ENCODE results near the gene RNF115. TPM values are rescaled to one million over a fixed set of nuclear protein-coding genes. Genes with fewer than 3 reads are reported as not detected.

The RNF115 gene
- total and polyA plus RNA-seq, 7 donors = 3.2 to 81.6 (median 45.9) TPM

DNA sequence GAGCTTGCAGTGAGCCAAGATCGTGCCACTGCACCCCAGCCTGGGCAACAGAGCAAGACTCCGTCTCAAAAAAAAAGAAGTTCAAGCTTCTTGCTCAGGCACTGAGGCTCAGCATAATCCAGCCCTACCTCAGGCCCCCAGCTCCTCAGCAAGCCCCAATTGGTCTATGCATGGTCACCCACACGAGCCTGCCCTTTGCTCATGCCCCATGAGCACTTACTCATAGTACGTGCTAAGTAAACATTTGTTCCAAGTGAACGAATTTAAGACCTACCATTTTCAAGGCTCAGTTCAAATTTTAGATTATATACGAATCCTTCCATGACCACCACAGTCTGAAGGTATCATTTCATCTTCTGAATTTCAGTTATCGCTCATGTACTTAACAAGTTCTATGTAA lies 121.1 kb downstream of the RNF115 start:
- TF ChIP-seq, protein P1, sequence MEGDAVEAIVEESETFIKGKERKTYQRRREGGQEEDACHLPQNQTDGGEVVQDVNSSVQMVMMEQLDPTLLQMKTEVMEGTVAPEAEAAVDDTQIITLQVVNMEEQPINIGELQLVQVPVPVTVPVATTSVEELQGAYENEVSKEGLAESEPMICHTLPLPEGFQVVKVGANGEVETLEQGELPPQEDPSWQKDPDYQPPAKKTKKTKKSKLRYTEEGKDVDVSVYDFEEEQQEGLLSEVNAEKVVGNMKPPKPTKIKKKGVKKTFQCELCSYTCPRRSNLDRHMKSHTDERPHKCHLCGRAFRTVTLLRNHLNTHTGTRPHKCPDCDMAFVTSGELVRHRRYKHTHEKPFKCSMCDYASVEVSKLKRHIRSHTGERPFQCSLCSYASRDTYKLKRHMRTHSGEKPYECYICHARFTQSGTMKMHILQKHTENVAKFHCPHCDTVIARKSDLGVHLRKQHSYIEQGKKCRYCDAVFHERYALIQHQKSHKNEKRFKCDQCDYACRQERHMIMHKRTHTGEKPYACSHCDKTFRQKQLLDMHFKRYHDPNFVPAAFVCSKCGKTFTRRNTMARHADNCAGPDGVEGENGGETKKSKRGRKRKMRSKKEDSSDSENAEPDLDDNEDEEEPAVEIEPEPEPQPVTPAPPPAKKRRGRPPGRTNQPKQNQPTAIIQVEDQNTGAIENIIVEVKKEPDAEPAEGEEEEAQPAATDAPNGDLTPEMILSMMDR (IDR thresholded peaks at IDR 0.05) = no peak
- WGBS, 3 donors = 87 to 89% (median 89%) methylated on average over 7 of the region's 7 CpGs
- Histone ChIP-seq H3K4me3 (no peak overlapping the region), H3K36me3 (ENCODE audit: insufficient read depth in 1 of 2, low read depth in 1 of 2) (no peaks in the 10 kb centered on the region), H3K9me3 (no peaks in the 10 kb centered on the region), H3K27me3 (ENCODE audit: insufficient read depth in 3 of 3, low read length in 2 of 3) (no peaks in the 10 kb centered on the region), H3K27ac (no peak overlapping the region), H3K4me1 (no peaks in the 10 kb centered on the region)
- no peak for ATAC-seq
- intact Hi-C loops (cut with DNase I) = no loop called here
- DNase-seq = no peak

DNA sequence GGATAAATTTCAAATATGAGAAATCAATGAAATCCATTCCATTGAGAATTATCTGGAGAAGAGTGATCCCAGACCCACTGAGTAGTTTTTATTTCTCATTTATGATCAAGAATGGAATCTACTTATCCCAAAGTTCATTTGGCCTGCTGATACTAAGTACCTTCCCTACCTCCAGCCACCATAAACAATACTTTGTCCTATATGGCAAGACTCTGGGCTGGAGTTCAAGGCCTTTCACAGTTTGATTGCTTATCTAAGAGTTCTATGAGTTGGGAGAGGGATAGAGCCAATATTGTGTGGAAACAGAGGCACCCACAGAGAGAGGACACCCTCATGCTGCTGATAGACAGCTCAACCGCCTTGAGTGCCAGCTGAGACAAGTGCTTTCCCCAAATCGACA lies 121.8 kb downstream of the RNF115 start:
- peaks cover 0 to 1% (median 0%) of the 10 kb centered on the region in 3 donors for H3K27me3 ChIP-seq (ENCODE audit: insufficient read depth in 3 of 3, low read length in 2 of 3)
- no peak overlapping the region for H3K27ac ChIP-seq
- DNase-seq = no peak
- ATAC-seq = no peak
- TF ChIP-seq, protein P1 (IDR thresholded peaks at IDR 0.05) = no peak
- H3K4me3 ChIP-seq = no peak overlapping the region
- no peaks in the 10 kb centered on the region for H3K4me1 ChIP-seq
- H3K9me3 ChIP-seq = no peaks in the 10 kb centered on the region
- H3K36me3 ChIP-seq (ENCODE audit: insufficient read depth in 1 of 2, low read depth in 1 of 2) = no peaks in the 10 kb centered on the region
- 80 to 86% (median 83%) methylated on average over 2 of the region's 2 CpGs for WGBS, 3 donors
- intact Hi-C loops (cut with DNase I) = no loop called here

DNA sequence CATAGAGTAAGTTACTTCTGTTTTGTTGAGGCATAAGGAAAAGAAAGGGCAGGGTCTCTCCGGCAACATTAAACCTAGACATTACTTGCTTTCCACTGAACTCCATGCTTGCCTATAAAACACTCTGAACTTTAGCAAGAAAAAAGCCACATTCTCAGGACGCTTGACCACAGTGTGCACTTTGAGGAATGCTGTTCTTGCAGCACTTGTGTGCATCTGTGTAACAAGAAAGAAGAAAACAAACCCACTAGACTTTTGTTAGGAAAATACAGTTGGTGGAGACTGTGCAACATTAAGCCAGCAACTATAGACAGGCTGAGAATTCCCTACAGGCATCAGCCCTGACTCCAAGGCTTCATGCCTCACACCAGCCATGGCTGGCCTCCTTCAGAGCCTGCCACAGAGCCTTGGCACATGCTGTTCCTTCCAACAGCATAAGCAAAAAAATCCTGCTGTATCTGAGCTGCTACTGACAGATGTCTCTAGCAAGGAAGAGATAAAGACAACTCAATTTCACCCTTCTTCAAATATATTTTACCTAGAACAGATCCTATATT lies 122.5 kb downstream of the RNF115 start:
- WGBS, 3 donors = 74 to 78% (median 76%) methylated on average over 2 of the region's 2 CpGs
- TF ChIP-seq, protein P1 (IDR thresholded peaks at IDR 0.05) = no peak
- intact Hi-C loops (cut with DNase I) = no loop called here

DNA sequence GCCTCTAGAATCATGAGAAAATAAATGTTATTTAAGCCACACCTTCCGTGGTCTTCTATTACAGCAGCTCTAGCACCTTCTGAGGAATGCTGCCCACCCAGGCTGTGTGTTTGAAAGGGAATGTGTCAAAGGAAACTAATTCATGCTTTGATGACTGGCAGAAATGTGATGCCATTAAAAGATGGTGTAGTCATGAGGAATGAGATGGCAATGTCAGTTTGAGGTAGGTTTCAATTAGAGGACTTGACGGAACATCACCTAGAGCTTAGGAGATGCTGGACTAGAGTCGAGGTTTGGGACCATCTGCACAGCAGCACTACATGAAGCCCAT lies 127.3 kb downstream of the RNF115 start:
- no peaks in the 10 kb centered on the region for H3K9me3 ChIP-seq
- ATAC-seq (no peak), DNase-seq (no peak)
- no peaks in the 10 kb centered on the region for H3K4me1 ChIP-seq
- no peak overlapping the region for H3K4me3 ChIP-seq
- TF ChIP-seq, protein P1 (IDR thresholded peaks at IDR 0.05) = no peak
- no peaks in the 10 kb centered on the region for H3K36me3 ChIP-seq (ENCODE audit: insufficient read depth in 1 of 2, low read depth in 1 of 2)
- 89 to 91% (median 90%) methylated on average over 3 of the region's 3 CpGs for WGBS, 3 donors
- no peak overlapping the region for H3K27ac ChIP-seq
- intact Hi-C loops (cut with DNase I) = no loop called here
- peaks cover 0 to 1% (median 0%) of the 10 kb centered on the region in 3 donors for H3K27me3 ChIP-seq (ENCODE audit: insufficient read depth in 3 of 3, low read length in 2 of 3)

More for the DNA sequence above, 122.5 kb downstream of the RNF115 start:
- no peaks in the 10 kb centered on the region for H3K9me3 ChIP-seq
- H3K4me1 ChIP-seq = no peaks in the 10 kb centered on the region
- DNase-seq = no peak
- H3K27me3 ChIP-seq (ENCODE audit: insufficient read depth in 3 of 3, low read length in 2 of 3) = peaks cover 0 to 1% (median 0%) of the 10 kb centered on the region in 3 donors
- H3K27ac ChIP-seq = no peak overlapping the region
- no peaks in the 10 kb centered on the region for H3K36me3 ChIP-seq (ENCODE audit: insufficient read depth in 1 of 2, low read depth in 1 of 2)
- ATAC-seq = no peak
- no peak overlapping the region for H3K4me3 ChIP-seq
